Neural progenitor cell (in vitro differentiated cells): ENCODE data around the gene CLEC4E. TPM values are rescaled to one million over a fixed set of nuclear protein-coding genes. Genes with fewer than 3 reads are reported as not detected.

Experiments
- DNase-seq: peaks from one replicate; pipeline ENCODE4 v3.0.0-alpha.2; 2016; ENCODE audit warnings: low spot score
- H2AFZ ChIP-seq: fragments of 200-600 bp; sonication (generic); replicated peaks from 2 replicates; pipeline ENCODE4 v1.6.1; 2016; ENCODE audit warnings: antibody characterized with exemption
- H3F3A ChIP-seq: fragments of 200-600 bp; sonication (generic); 2 replicates; pipeline ENCODE4 v1.6.1; 2016; ENCODE audit warnings: antibody characterized with exemption, low read depth
- H3K27ac ChIP-seq: fragments of 200-600 bp; sonication (generic); 2 replicates; pipeline ENCODE4 v1.5.1; 2016; ENCODE audit warnings: mild to moderate bottlenecking
- H3K27me3 ChIP-seq: fragments of 200-600 bp; sonication (generic); 2 replicates; pipeline ENCODE4 v1.6.1; 2016; ENCODE audit warnings: mild to moderate bottlenecking, moderate library complexity
- H3K36me3 ChIP-seq: fragments of 200-600 bp; sonication (generic); 2 replicates; pipeline ENCODE4 v1.5.1; 2016
- H3K4me1 ChIP-seq: fragments of 200-600 bp; sonication (generic); 2 replicates; pipeline ENCODE4 v1.6.1; 2016; ENCODE audit warnings: mixed run types
- H3K4me2 ChIP-seq: fragments of 200-600 bp; sonication (generic); 2 replicates; pipeline ENCODE4 v1.6.1; 2016
- H3K4me3 ChIP-seq: fragments of 200-600 bp; sonication (generic); 2 replicates; pipeline ENCODE4 v1.5.1; 2016
- H3K79me2 ChIP-seq: fragments of 200-600 bp; sonication (generic); 2 replicates; pipeline ENCODE4 v1.6.1; 2016; ENCODE audit warnings: low read depth
- H3K9ac ChIP-seq: fragments of 200-600 bp; sonication (generic); 2 replicates; pipeline ENCODE4 v1.6.1; 2016
- H3K9me3 ChIP-seq: fragments of 200-600 bp; sonication (generic); 2 replicates; pipeline ENCODE4 v1.5.1; 2016; ENCODE audit warnings: low read depth
- H4K20me1 ChIP-seq: fragments of 200-600 bp; sonication (generic); 2 replicates; pipeline ENCODE4 v1.6.1; 2016; ENCODE audit warnings: low read depth
- H3K27ac Mint-ChIP-seq: 3 replicates; pipeline ENCODE4 v1.8.0; 2021; ENCODE audit warnings: mixed read lengths
- H3K27me3 Mint-ChIP-seq: 2 replicates; pipeline ENCODE4 v1.8.0; 2022; ENCODE audit warnings: low read depth, mild to moderate bottlenecking, inconsistent platforms, moderate library complexity, mixed read lengths; ENCODE audit not compliant: insufficient read depth
- H3K36me3 Mint-ChIP-seq: 3 replicates; pipeline ENCODE4 v1.8.0; 2021; ENCODE audit warnings: mixed read lengths
- H3K4me1 Mint-ChIP-seq: 3 replicates; pipeline ENCODE4 v1.8.0; 2021; ENCODE audit warnings: mixed read lengths
- H3K4me3 Mint-ChIP-seq: 3 replicates; pipeline ENCODE4 v1.8.0; 2021; ENCODE audit warnings: mild to moderate bottlenecking, moderate library complexity, mixed read lengths
- H3K9me3 Mint-ChIP-seq: 3 replicates; pipeline ENCODE4 v1.8.0; 2020; ENCODE audit warnings: mixed read lengths
- EZH2 ChIP-seq: fragments of 200-600 bp; sonication (generic); IDR thresholded peaks from 2 replicates; pipeline ENCODE4 v1.6.1; 2017; ENCODE audit warnings: antibody characterized with exemption, mild to moderate bottlenecking, moderate library complexity
- EZH2phosphoT487 ChIP-seq: fragments of 200-600 bp; sonication (generic); IDR thresholded peaks from 2 replicates; pipeline ENCODE4 v1.6.1; 2017; ENCODE audit warnings: antibody characterized with exemption
- total RNA-seq: library from RNA; depleted of rRNA; stranded (reverse); fragments of >200 nt; gene quantifications from 2 replicates; pipeline ENCODE4 v1.2.3, GENCODE V29; 2015; ENCODE audit warnings: low replicate concordance
- TF ChIP-seq, protein P1 (sequence below): fragments of 200-600 bp; sonication (generic); IDR thresholded peaks from 2 replicates; pipeline ENCODE4 v1.5.1; 2017; ENCODE audit warnings: antibody characterized with exemption, mild to moderate bottlenecking

Gene CLEC4E
- total RNA-seq, 1 donor from 2014 or later: not detected

DNA sequence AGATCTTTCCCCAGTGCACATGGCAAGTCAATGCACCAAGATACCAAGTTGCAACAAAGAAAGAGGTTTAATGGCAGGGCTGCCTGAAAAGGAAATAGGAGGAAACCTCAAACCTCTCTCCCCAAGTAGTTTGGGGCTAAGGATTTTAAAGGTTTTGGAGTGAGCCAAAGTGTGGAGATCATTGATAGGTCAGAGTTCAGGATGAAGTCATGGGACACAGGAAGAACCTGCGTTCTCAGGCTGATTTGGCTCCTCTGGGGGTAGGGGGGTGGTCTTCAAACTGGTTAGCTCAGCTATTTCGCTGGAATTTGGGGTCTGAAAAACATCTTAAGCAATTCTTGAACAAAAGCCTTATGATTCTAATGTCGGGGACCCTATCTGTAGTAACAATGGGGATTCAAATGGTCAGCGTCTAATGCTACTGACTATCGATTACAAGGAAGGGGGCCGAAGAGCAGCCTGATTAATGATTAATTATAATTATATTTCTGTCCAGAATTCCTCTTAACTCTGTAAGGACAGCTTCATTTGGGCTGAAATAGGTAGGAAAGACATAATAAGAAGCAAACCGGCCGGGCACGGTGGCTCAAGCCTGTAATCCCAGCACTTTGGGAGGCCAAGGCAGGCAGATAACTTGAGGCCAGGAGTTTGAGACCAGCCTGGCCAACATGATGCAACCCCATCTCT is 40.5 kb upstream of the CLEC4E start:
- TF ChIP-seq EZH2: no peak
- TF ChIP-seq, protein P1, sequence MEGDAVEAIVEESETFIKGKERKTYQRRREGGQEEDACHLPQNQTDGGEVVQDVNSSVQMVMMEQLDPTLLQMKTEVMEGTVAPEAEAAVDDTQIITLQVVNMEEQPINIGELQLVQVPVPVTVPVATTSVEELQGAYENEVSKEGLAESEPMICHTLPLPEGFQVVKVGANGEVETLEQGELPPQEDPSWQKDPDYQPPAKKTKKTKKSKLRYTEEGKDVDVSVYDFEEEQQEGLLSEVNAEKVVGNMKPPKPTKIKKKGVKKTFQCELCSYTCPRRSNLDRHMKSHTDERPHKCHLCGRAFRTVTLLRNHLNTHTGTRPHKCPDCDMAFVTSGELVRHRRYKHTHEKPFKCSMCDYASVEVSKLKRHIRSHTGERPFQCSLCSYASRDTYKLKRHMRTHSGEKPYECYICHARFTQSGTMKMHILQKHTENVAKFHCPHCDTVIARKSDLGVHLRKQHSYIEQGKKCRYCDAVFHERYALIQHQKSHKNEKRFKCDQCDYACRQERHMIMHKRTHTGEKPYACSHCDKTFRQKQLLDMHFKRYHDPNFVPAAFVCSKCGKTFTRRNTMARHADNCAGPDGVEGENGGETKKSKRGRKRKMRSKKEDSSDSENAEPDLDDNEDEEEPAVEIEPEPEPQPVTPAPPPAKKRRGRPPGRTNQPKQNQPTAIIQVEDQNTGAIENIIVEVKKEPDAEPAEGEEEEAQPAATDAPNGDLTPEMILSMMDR: no peak
- no peak for TF ChIP-seq EZH2phosphoT487
- H3K4me1 Mint-ChIP-seq: peaks cover 10% of the 10 kb centered on the region
- no peaks in the 10 kb centered on the region for H4K20me1 ChIP-seq

DNA sequence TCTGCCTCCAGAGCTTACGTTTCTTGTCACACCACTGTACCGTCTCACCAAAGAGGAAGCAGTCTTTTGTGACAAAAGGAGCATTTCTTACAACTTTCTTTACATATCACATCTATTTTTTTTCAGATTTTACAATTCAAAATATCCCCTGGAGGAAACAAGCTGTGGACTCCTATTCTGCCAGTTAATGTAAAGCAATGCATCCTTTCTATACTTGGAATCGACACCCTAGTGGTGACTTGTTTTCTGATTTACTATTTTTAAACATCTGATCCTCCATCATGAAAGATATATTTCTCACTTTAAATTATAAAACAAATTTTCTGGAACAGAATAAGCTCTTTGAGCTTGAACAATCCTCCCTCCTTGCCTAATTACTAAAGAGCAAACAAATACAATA is 37.2 kb upstream of the CLEC4E start:
- Histone ChIP-seq H3F3A (no peaks in the 10 kb centered on the region), H3K4me1 (no peaks in the 10 kb centered on the region), H3K27ac (no peak overlapping the region), H4K20me1 (no peaks in the 10 kb centered on the region), H3K4me3 (no peak overlapping the region), H3K27me3 (no peaks in the 10 kb centered on the region), H3K9ac (no peak overlapping the region), H3K36me3 (no peaks in the 10 kb centered on the region), H3K9me3 (no peaks in the 10 kb centered on the region), H3K79me2 (no peaks in the 10 kb centered on the region), H2AFZ (no peak overlapping the region), H3K4me2 (no peak overlapping the region)
- no peak for DNase-seq
- H3K27me3 Mint-ChIP-seq: peaks cover 2% of the 10 kb centered on the region
- no peak overlapping the region for H3K27ac Mint-ChIP-seq
- H3K4me3 Mint-ChIP-seq: no peak overlapping the region
- TF ChIP-seq EZH2 (no peak), EZH2phosphoT487 (no peak)
- TF ChIP-seq, protein P1: no peak
- peaks cover 10% of the 10 kb centered on the region for H3K4me1 Mint-ChIP-seq
- peaks cover 2% of the 10 kb centered on the region for H3K9me3 Mint-ChIP-seq
- no peaks in the 10 kb centered on the region for H3K36me3 Mint-ChIP-seq

More for the DNA sequence above, 40.5 kb upstream of the CLEC4E start:
- DNase-seq: no peak
- Histone ChIP-seq H3K4me1 (no peaks in the 10 kb centered on the region), H3K9ac (no peak overlapping the region), H3K9me3 (no peaks in the 10 kb centered on the region), H3K27me3 (no peaks in the 10 kb centered on the region), H3K4me3 (no peak overlapping the region), H3K79me2 (no peaks in the 10 kb centered on the region), H3K4me2 (no peak overlapping the region), H3K27ac (no peak overlapping the region), H3F3A (no peaks in the 10 kb centered on the region), H2AFZ (peak overlapping the region; percentile 93), H3K36me3 (no peaks in the 10 kb centered on the region)
- H3K27me3 Mint-ChIP-seq: no peaks in the 10 kb centered on the region
- H3K27ac Mint-ChIP-seq: no peak overlapping the region
- no peaks in the 10 kb centered on the region for H3K36me3 Mint-ChIP-seq
- H3K9me3 Mint-ChIP-seq: no peaks in the 10 kb centered on the region
- H3K4me3 Mint-ChIP-seq: no peak overlapping the region

DNA sequence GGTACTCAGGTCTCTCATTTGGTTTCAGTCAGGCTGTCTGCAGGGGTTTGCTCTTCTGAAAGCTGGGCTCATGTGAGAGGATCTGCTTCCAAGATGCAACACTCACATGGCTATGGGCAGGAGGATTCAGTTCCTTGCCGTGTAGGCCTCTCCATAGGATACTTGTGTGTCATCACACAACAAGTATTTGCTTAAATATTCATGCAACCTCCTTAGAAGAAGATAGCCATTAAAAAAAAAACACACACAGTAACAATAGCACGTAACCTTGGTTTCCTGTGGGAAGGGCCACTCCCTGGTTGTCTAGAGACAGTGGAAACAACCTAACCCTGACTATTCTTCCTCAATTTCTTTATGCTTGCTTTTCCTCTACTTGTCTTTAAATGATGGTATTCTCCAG is 31.8 kb upstream of the CLEC4E start:
- H3K4me1 Mint-ChIP-seq: peaks cover 9% of the 10 kb centered on the region
- Histone ChIP-seq H3K4me1 (no peaks in the 10 kb centered on the region), H2AFZ (peak overlapping the region; percentile 51), H3K36me3 (no peaks in the 10 kb centered on the region), H3K9me3 (no peaks in the 10 kb centered on the region), H4K20me1 (no peaks in the 10 kb centered on the region), H3K79me2 (no peaks in the 10 kb centered on the region), H3K27me3 (no peaks in the 10 kb centered on the region), H3K4me2 (no peak overlapping the region), H3K27ac (no peak overlapping the region), H3K9ac (no peak overlapping the region), H3K4me3 (no peak overlapping the region), H3F3A (no peaks in the 10 kb centered on the region)
- no peak overlapping the region for H3K27ac Mint-ChIP-seq
- H3K36me3 Mint-ChIP-seq: no peaks in the 10 kb centered on the region
- TF ChIP-seq EZH2phosphoT487 (no peak), EZH2 (no peak)
- TF ChIP-seq, protein P1: no peak
- H3K27me3 Mint-ChIP-seq: peaks cover 2% of the 10 kb centered on the region
- DNase-seq: no peak
- H3K4me3 Mint-ChIP-seq: no peak overlapping the region
- peaks cover 2% of the 10 kb centered on the region for H3K9me3 Mint-ChIP-seq
